HG03025 (cell line): ENCODE data around the gene RALGDS.
"Not testable (repeated sequence)": the region's sequence is repeated elsewhere in the genome, so short reads cannot be mapped to it uniquely, and the experiment has no call there.

ENCODE experiments used
- ATAC-seq: cut with Tn5 transposase; IDR thresholded peaks from one replicate; pipeline ENCODE4 v1.9.1; 2021; ENCODE audit warnings: mild to moderate bottlenecking, moderate library complexity; ENCODE audit not compliant: unreplicated experiment, low FRiP score

RALGDS gene

DNA sequence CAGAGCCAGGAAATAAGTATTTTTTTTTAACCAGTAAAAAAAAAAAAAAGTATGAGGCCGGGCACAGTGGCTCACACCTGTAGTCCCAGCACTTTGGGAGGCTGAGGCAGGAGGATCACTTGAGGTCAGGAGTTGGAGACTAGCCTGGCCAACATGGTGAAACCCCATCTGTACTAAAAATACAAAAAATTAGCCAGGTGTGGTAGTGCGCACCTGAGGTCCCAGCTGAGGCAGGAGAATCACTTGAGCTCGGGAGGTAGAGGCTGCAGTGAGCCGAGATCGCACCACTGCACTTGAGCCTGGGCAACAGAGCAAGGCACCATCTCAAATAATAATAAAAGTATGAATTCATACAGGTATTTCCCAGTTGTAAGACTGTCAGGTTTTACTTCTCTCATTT, 48.8 kb downstream of the RALGDS start:
- not testable (repeated sequence) for ATAC-seq

DNA sequence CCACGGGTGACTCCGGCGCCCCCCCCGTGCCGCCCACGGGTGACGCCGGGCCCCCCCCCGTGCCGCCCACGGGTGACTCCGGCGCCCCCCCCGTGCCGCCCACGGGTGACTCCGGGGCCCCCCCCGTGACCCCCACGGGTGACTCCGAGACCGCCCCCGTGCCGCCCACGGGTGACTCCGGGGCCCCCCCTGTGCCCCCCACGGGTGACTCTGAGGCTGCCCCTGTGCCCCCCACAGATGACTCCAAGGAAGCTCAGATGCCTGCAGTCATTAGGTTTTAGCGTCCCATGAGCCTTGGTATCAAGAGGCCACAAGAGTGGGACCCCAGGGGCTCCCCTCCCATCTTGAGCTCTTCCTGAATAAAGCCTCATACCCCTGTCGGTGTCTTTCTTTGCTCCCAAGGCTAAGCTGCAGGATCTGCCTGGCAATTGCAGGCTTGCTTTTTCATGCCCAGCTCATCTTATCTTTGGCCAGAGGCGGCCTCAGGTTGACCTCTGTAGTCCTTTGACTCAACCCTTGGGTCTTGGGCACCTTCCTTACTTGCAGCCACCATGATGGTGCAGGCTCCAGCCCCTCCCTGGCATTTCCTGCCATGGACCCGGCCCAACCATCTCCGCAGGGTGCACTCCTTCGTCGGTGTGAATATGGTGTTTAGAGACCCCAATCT, 49.4 kb downstream of the RALGDS start:
- ATAC-seq, result no peak

DNA sequence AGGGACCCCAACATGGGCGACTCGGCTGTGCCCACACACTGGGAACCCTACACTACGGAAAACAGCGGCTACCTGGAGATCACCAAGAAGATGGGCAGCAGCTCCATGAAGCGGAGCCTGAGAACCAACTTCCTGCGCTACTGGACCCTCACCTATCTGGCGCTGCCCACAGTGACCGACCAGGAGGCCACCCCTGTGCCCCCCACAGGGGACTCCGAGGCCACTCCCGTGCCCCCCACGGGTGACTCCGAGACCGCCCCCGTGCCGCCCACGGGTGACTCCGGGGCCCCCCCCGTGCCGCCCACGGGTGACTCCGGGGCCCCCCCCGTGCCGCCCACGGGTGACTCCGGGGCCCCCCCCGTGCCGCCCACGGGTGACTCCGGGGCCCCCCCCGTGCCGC, 50.1 kb downstream of the RALGDS start:
- ATAC-seq, result not testable (repeated sequence)

- not testable (repeated sequence) for ATAC-seq
Measured at GRCh38 chr9:133070500-133070961, 50.5 kb downstream of the RALGDS start.

- ATAC-seq, result not testable (repeated sequence)
Measured at GRCh38 chr9:133068431-133068830, 52.6 kb downstream of the RALGDS start.

GRCh38 chr9:133067813-133068212, 53.2 kb downstream of the RALGDS start:
- no peak for ATAC-seq

- ATAC-seq, result no peak
Measured at GRCh38 chr9:133067006-133067405, 54.0 kb downstream of the RALGDS start.

GRCh38 chr9:133066181-133066983, 54.7 kb downstream of the RALGDS start:
- no peak for ATAC-seq

DNA sequence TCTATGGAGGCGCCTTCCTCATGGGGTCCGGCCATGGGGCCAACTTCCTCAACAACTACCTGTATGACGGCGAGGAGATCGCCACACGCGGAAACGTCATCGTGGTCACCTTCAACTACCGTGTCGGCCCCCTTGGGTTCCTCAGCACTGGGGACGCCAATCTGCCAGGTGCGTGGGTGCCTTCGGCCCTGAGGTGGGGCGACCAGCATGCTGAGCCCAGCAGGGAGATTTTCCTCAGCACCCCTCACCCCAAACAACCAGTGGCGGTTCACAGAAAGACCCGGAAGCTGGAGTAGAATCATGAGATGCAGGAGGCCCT, 56.0 kb downstream of the RALGDS start:
- no peak for ATAC-seq

GRCh38 chr9:133064241-133065069, 56.6 kb downstream of the RALGDS start:
- ATAC-seq, result no peak

DNA sequence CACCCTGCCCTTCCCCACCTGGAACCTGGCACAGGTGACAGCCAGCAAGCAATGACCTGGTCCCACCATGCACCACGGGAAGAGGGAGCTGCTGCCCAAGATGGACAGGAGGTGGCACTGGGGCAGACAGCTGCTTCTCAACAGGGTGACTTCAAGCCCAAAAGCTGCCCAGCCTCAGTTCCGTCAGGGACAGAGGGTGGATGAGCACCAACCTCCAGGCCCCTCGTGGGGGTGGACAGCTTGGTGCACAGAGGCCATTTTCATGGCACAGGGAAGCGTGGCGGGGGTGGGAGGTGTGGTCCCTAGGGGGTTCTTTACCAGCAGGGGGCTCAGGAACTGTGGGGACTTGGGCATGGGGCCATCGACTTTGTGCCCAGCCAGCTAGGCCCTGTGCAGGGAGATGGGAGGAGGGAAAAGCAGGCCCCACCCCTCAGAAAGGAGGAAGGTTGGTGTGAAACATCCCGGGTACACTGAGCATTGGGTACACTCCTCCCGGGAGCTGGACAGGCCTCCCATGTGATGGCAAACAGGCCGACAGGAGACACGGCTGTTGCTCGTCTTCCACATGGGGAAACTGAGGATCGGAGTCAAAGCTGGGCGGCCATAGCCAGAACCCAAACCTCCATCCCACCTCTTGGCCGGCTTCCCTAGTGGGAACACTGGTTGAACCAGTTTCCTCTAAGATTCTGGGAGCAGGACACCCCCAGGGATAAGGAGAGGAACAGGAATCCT, 57.4 kb downstream of the RALGDS start:
- no peak for ATAC-seq

GRCh38 chr9:133063159-133063499, 57.9 kb downstream of the RALGDS start:
- no peak for ATAC-seq

DNA sequence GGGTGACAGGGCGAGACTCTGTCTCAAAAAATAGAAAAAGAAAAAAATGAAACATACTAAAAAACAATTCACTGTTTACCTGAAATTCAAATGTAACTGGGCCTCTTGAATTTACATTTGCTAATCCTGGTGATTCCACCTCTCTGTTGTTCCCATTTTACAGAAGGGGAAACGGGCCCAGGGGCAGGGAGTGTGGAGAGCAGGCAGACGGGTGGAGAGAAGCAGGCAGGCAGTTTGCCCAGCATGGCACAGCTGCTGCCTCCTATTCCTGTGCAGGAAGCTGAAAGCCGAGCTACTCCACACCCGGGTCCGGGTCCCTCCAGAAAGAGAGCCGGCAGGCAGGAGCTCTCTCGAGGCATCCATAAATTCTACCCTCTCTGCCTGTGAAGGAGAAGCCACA, 58.5 kb downstream of the RALGDS start:
- ATAC-seq, result not testable (repeated sequence)

DNA sequence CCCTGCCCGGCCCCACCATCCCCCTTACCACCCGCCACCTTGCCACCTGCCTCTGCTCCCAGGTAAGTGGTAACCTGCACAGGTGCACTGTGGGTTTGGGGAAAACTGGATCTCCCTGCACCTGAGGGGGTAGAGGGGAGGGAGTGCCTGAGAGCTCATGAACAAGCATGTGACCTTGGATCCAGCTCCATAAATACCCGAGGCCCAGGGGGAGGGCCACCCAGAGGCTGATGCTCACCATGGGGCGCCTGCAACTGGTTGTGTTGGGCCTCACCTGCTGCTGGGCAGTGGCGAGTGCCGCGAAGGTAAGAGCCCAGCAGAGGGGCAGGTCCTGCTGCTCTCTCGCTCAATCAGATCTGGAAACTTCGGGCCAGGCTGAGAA, 59.3 kb downstream of the RALGDS start, which contains the start of gene CEL:
Gene CEL (plus strand): TSS at position 218 of the 382 bp plus-strand sequence. CDS start 22 bp downstream, at position 240.
- ATAC-seq, result not testable (repeated sequence)

DNA sequence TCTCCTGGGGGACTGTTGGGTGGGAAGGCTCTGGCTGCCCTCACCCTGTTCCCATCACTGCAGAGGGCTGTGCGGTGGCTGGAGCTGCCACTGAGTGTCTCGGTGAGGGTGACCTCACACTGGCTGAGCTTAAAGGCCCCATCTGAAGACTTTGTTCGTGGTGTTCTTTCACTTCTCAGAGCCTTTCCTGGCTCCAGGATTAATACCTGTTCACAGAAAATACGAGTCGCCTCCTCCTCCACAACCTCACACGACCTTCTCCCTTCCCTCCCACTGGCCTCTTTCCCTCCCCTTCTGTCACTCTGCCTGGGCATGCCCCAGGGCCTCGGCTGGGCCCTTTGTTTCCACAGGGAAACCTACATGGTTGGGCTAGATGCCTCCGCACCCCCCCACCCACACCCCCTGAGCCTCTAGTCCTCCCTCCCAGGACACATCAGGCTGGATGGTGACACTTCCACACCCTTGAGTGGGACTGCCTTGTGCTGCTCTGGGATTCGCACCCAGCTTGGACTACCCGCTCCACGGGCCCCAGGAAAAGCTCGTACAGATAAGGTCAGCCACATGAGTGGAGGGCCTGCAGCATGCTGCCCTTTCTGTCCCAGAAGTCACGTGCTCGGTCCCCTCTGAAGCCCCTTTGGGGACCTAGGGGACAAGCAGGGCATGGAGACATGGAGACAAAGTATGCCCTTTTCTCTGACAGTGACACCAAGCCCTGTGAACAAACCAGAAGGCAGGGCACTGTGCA, 59.8 kb downstream of the RALGDS start:
- not testable (repeated sequence) for ATAC-seq

DNA sequence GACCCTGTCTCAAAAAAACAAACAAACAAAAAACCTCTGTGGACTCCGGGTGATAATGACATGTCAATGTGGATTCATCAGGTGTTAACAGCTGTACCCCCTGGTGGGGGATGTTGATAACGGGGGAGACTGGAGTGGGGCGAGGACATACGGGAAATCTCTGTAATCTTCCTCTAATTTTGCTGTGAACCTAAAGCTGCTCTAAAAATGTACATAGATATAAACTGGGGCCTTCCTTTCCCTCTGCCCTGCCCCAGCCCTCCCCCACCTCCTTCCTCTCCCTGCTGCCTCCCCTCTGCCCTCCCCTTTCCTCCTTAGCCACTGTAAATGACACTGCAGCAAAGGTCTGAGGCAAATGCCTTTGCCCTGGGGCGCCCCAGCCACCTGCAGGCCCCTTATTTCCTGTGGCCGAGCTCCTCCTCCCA, 60.6 kb downstream of the RALGDS start:
- ATAC-seq, result no peak

GRCh38 chr9:133059623-133060022, 61.4 kb downstream of the RALGDS start:
- ATAC-seq, result no peak

- no peak for ATAC-seq
Measured at GRCh38 chr9:133058550-133059320, 62.3 kb downstream of the RALGDS start.

DNA sequence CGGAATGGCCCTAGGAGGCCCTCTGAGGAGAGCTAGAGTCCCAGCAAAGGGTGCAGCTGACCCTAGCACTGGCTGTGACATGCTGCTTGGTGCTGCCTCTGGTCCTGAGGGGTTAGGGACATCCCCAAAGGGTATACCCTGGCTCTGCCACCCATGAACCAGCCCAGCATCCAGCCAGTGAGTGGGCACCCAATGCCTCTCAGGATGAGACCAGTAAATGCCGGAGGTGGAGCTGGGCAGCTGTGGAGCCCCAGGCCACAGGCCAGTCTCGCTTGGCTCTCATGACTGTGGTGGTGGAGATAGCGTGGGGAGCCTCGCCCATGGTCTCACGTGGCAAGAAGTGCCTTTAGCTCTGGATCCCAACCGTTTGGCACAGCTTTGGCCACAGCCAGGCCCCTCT, 63.0 kb downstream of the RALGDS start:
- ATAC-seq, result no peak
